ENCODE results near the gene NID2. TPM values are rescaled to one million over a fixed set of nuclear protein-coding genes. Genes with fewer than 3 reads are reported as not detected.

NID2 gene
- total RNA-seq, 1 experiment from 2014 or later = 6.6 TPM

GRCh38 chr14:52069307-52070050 is 620 bp upstream of the NID2 start:
- Mint-ChIP-seq H3K36me3 (ENCODE audit: insufficient read depth in 1 of 3, low read depth in 3 of 3) (no peaks in the 10 kb centered on the region), H3K27ac (no peak overlapping the region), H3K27me3 (ENCODE audit: low read depth) (peaks cover 65% of the 10 kb centered on the region), H3K4me3 (peak overlapping the region; percentile 70 to 87), H3K9me3 (no peaks in the 10 kb centered on the region; a peak in 1 of 5 replicates), H3K4me1 (peaks cover 17 to 25% of the 10 kb centered on the region in 2 experiments)
- Histone ChIP-seq H3K79me1 (ENCODE audit: insufficient read depth, low read depth, low read length, poor library complexity, severe bottlenecking) (no peaks in the 10 kb centered on the region), H3K23ac (ENCODE audit: insufficient read length, low read depth, low read length) (no peak overlapping the region), H2BK20ac (ENCODE audit: low read depth, low read length, poor library complexity, severe bottlenecking) (no peak overlapping the region), H3K9ac (ENCODE audit: extremely low read depth, insufficient read length, low read length) (no peak overlapping the region), H3K27me3 (ENCODE audit: insufficient read depth, low read length) (peaks cover 12% of the 10 kb centered on the region; the same call in 1 of the 2 replicates), H2BK5ac (ENCODE audit: insufficient read length, low read length) (no peak overlapping the region), H3K14ac (ENCODE audit: insufficient read depth, low read length) (0 out of 2 replicates have a peak overlapping the region, but pooled peaks have one; percentile 77), H3K27ac (ENCODE audit: insufficient read length, low read depth, low read length) (no peak overlapping the region), H3K4me2 (ENCODE audit: insufficient read depth, insufficient read length, low read length) (peak overlapping the region; percentile 43), H3K9me3 (ENCODE audit: control insufficient read depth, low read depth, low read length) (no peaks in the 10 kb centered on the region), H2BK12ac (ENCODE audit: insufficient read length, low read depth, low read length) (no peak overlapping the region), H3K18ac (ENCODE audit: insufficient read length, low read depth, low read length) (no peak overlapping the region), H3T11ph (ENCODE audit: low read length) (no peak overlapping the region), H3K4me1 (ENCODE audit: insufficient read depth, low read length) (no peaks in the 10 kb centered on the region), H3K79me2 (ENCODE audit: insufficient read depth, low read length) (no peaks in the 10 kb centered on the region), H4K5ac (ENCODE audit: insufficient read length, low read depth, low read length) (no peak overlapping the region), H4K8ac (replicated peaks; ENCODE audit: insufficient read length, low read depth, low read length) (no peak overlapping the region), H2BK15ac (ENCODE audit: low read depth, low read length) (no peak overlapping the region), H2AK5ac (ENCODE audit: insufficient read length, low read length) (no peak overlapping the region), H3K23me2 (ENCODE audit: insufficient read length, low read depth, low read length, poor library complexity, severe bottlenecking) (peaks cover 12% of the 10 kb centered on the region), H2BK120ac (ENCODE audit: low read depth, low read length, poor library complexity, severe bottlenecking) (no peak overlapping the region), H4K20me1 (ENCODE audit: control insufficient read depth, insufficient read depth, insufficient read length) (no peaks in the 10 kb centered on the region), H2AFZ (ENCODE audit: low read length) (no peak overlapping the region), H3K56ac (ENCODE audit: insufficient read length, low read depth, low read length) (no peak overlapping the region), H3K4ac (ENCODE audit: low read depth, low read length) (no peak overlapping the region), H4K91ac (ENCODE audit: insufficient read length, low read depth, low read length) (no peak overlapping the region)
- no peak for TF ChIP-seq CTCF (conservative IDR thresholded peaks at IDR 0.05)
- no CpG with 5 or more reads among the region's 54 CpGs for WGBS (ENCODE audit: extremely low coverage, insufficient read length, low lambda C conversion rate)
- peak; percentile 66 for DNase-seq

All from H9 (cell line).